H9 (cell line): ENCODE results near the gene SETD5. TPM values are rescaled to one million over a fixed set of nuclear protein-coding genes. Genes with fewer than 3 reads are reported as not detected.

Experiments
- DNase-seq: peaks from one replicate; pipeline ENCODE4 v3.0.0-alpha.2; 2017
- H2AFZ ChIP-seq: one replicate; pipeline ENCODE4 v1.6.1; 2013; ENCODE audit warnings: mild to moderate bottlenecking, low read length, control low read depth, moderate library complexity
- H2AK5ac ChIP-seq: 2 replicates; pipeline ENCODE4 v1.6.1; 2013; ENCODE audit warnings: low read length, control low read depth, mixed read lengths; ENCODE audit not compliant: insufficient read length
- H2BK120ac ChIP-seq: one replicate; pipeline ENCODE4 v1.6.1; 2013; ENCODE audit warnings: low read depth, mild to moderate bottlenecking, low read length, control low read depth, inconsistent platforms; ENCODE audit not compliant: poor library complexity, severe bottlenecking
- H2BK12ac ChIP-seq: 2 replicates; pipeline ENCODE4 v1.6.1; 2013; ENCODE audit warnings: low read length, control low read depth, mixed read lengths, low read depth; ENCODE audit not compliant: insufficient read length
- H2BK15ac ChIP-seq: 2 replicates; pipeline ENCODE4 v1.6.1; 2013; ENCODE audit warnings: low read depth, low read length, control low read depth
- H2BK20ac ChIP-seq: one replicate; pipeline ENCODE4 v1.6.1; 2013; ENCODE audit warnings: low read depth, mild to moderate bottlenecking, low read length, control low read depth, inconsistent platforms; ENCODE audit not compliant: poor library complexity, severe bottlenecking
- H2BK5ac ChIP-seq: 2 replicates; pipeline ENCODE4 v1.6.1; 2013; ENCODE audit warnings: low read length, control low read depth, mixed read lengths; ENCODE audit not compliant: insufficient read length
- H3K14ac ChIP-seq: 2 replicates; pipeline ENCODE4 v1.6.1; 2013; ENCODE audit warnings: low read length, control low read depth; ENCODE audit not compliant: insufficient read depth
- H3K18ac ChIP-seq: 2 replicates; pipeline ENCODE4 v1.6.1; 2013; ENCODE audit warnings: low read depth, mild to moderate bottlenecking, mixed read lengths, low read length, control low read depth; ENCODE audit not compliant: insufficient read length
- H3K23ac ChIP-seq: 2 replicates; pipeline ENCODE4 v1.6.1; 2013; ENCODE audit warnings: low read length, control low read depth, mixed read lengths, low read depth; ENCODE audit not compliant: insufficient read length
- H3K23me2 ChIP-seq: 2 replicates; pipeline ENCODE4 v1.6.1; 2013; ENCODE audit warnings: low read depth, mild to moderate bottlenecking, mixed read lengths, low read length, control low read depth; ENCODE audit not compliant: insufficient read length, poor library complexity, severe bottlenecking
- H3K27ac ChIP-seq: 2 replicates; pipeline ENCODE4 v1.5.1; 2013; ENCODE audit warnings: low read length, control low read depth, mixed read lengths, low read depth; ENCODE audit not compliant: insufficient read length
- H3K27me3 ChIP-seq: 2 replicates; pipeline ENCODE4 v1.6.1; 2013; ENCODE audit warnings: low read length, control low read depth, inconsistent platforms; ENCODE audit not compliant: insufficient read depth
- H3K4ac ChIP-seq: 2 replicates; pipeline ENCODE4 v1.6.1; 2013; ENCODE audit warnings: low read depth, mild to moderate bottlenecking, control low read depth, inconsistent platforms, low read length, moderate library complexity
- H3K4me1 ChIP-seq: 2 replicates; pipeline ENCODE4 v1.6.1; 2013; ENCODE audit warnings: low read length, control low read depth, inconsistent platforms; ENCODE audit not compliant: insufficient read depth
- H3K4me2 ChIP-seq: 2 replicates; pipeline ENCODE4 v1.6.1; 2013; ENCODE audit warnings: low read length, control low read depth, mixed read lengths; ENCODE audit not compliant: insufficient read length, insufficient read depth
- H3K56ac ChIP-seq: 2 replicates; pipeline ENCODE4 v1.6.1; 2013; ENCODE audit warnings: low read depth, mild to moderate bottlenecking, mixed read lengths, low read length, control low read depth; ENCODE audit not compliant: insufficient read length
- H3K79me1 ChIP-seq: 2 replicates; pipeline ENCODE4 v1.6.1; 2013; ENCODE audit warnings: low read depth, mild to moderate bottlenecking, moderate library complexity, low read length, control low read depth, inconsistent platforms; ENCODE audit not compliant: insufficient read depth, poor library complexity, severe bottlenecking
- H3K79me2 ChIP-seq: 2 replicates; pipeline ENCODE4 v1.6.1; 2013; ENCODE audit warnings: low read length, control low read depth, inconsistent platforms; ENCODE audit not compliant: insufficient read depth
- H3K9ac ChIP-seq: 2 replicates; pipeline ENCODE4 v1.6.1; 2013; ENCODE audit warnings: low read length, control low read depth, mixed read lengths; ENCODE audit not compliant: insufficient read length; ENCODE audit errors: extremely low read depth
- H3K9me3 ChIP-seq: one replicate; pipeline ENCODE4 v1.6.1; 2013; ENCODE audit warnings: low read depth, low read length, inconsistent platforms; ENCODE audit not compliant: control insufficient read depth
- H3T11ph ChIP-seq: one replicate; pipeline ENCODE4 v1.6.1; 2013; ENCODE audit warnings: mild to moderate bottlenecking, low read length, control low read depth, inconsistent platforms
- H4K20me1 ChIP-seq: one replicate; pipeline ENCODE4 v1.6.1; 2013; ENCODE audit not compliant: control insufficient read depth, insufficient read length, insufficient read depth
- H4K5ac ChIP-seq: 2 replicates; pipeline ENCODE4 v1.6.1; 2013; ENCODE audit warnings: low read depth, mild to moderate bottlenecking, mixed read lengths, low read length, control low read depth; ENCODE audit not compliant: insufficient read length
- H4K8ac ChIP-seq: replicated peaks from 2 replicates; pipeline ENCODE4 v1.6.1; 2013; ENCODE audit warnings: low read length, control low read depth, mixed read lengths, low read depth; ENCODE audit not compliant: insufficient read length
- H4K91ac ChIP-seq: 2 replicates; pipeline ENCODE4 v1.6.1; 2013; ENCODE audit warnings: low read depth, mild to moderate bottlenecking, moderate library complexity, mixed read lengths, low read length, control low read depth; ENCODE audit not compliant: insufficient read length
- H3K27ac Mint-ChIP-seq, 3 experiments: 2 replicates in 2 of 3; 3 replicates in 1 of 3; pipeline ENCODE4 v1.8.0; 2020 to 2021; ENCODE audit warnings: mixed read lengths in 3 of 3, mild to moderate bottlenecking in 1 of 3, moderate library complexity in 1 of 3
- H3K27me3 Mint-ChIP-seq: 2 replicates; pipeline ENCODE4 v1.8.0; 2021; ENCODE audit warnings: low read depth, mild to moderate bottlenecking, moderate library complexity, mixed read lengths
- H3K36me3 Mint-ChIP-seq, 3 experiments: 2 replicates in 2 of 3; 3 replicates in 1 of 3; pipeline ENCODE4 v1.8.0; 2020 to 2021; ENCODE audit warnings: low read depth in 3 of 3, mixed read lengths in 3 of 3; ENCODE audit not compliant: insufficient read depth in 1 of 3
- H3K4me1 Mint-ChIP-seq, 2 experiments: 2 replicates each; pipeline ENCODE4 v1.8.0; 2020; ENCODE audit warnings: mixed read lengths in 2 of 2
- H3K4me3 Mint-ChIP-seq, 2 experiments: 2 replicates in 1 of 2; 3 replicates in 1 of 2; pipeline ENCODE4 v1.8.0; 2020 to 2021; ENCODE audit warnings: mild to moderate bottlenecking in 2 of 2, mixed read lengths in 2 of 2, moderate library complexity in 1 of 2
- H3K9me3 Mint-ChIP-seq, 2 experiments: 2 replicates in 1 of 2; 3 replicates in 1 of 2; pipeline ENCODE4 v1.8.0; 2020; ENCODE audit warnings: mild to moderate bottlenecking in 2 of 2, mixed read lengths in 2 of 2, moderate library complexity in 1 of 2
- WGBS: extraction: QIAGEN DNeasy Blood & Tissue Kit; methylation state at CpG from one replicate; pipeline ENCODE4 v1.1.7; 2013; ENCODE audit warnings: missing lambda C conversion rate, low lambda C conversion rate, mixed read lengths; ENCODE audit not compliant: insufficient read length; ENCODE audit errors: extremely low coverage; 5-methylcytosine and 5-hydroxymethylcytosine counted together
- total RNA-seq: library from RNA; stranded (reverse); gene quantifications from 2 replicates; pipeline ENCODE4 v1.2.1, GENCODE V29; 2021
- TF ChIP-seq, protein P1 (sequence below): fragments of 200-600 bp; sonication (generic); conservative IDR thresholded peaks from 3 replicates; pipeline ENCODE4 v1.8.0; 2021; ENCODE audit warnings: antibody characterized with exemption, mild to moderate bottlenecking

The SETD5 gene
- total RNA-seq, 1 experiment from 2014 or later = 207 TPM

- peaks cover 2% of the 10 kb centered on the region for H4K20me1 ChIP-seq
- no peak overlapping the region for H4K8ac ChIP-seq
- no peak overlapping the region for H3K18ac ChIP-seq
- no peak overlapping the region for H2BK120ac ChIP-seq
- Mint-ChIP-seq H3K27ac (peak overlapping the region in 2 of 3 experiments; percentile 89 to 96; a peak in 4 of 7 replicates), H3K4me1 (peaks cover 64 to 70% of the 10 kb centered on the region in 2 experiments), H3K36me3 (peaks cover 12 to 19% (median 15%) of the 10 kb centered on the region in 3 experiments), H3K27me3 (no peaks in the 10 kb centered on the region), H3K4me3 (peak overlapping the region; percentile 46 to 77), H3K9me3 (no peaks in the 10 kb centered on the region; a peak in 1 of 5 replicates)
- peaks cover 4% of the 10 kb centered on the region for H3K4me1 ChIP-seq
- WGBS = no CpG with 5 or more reads among the region's 4 CpGs
- TF ChIP-seq, protein P1, sequence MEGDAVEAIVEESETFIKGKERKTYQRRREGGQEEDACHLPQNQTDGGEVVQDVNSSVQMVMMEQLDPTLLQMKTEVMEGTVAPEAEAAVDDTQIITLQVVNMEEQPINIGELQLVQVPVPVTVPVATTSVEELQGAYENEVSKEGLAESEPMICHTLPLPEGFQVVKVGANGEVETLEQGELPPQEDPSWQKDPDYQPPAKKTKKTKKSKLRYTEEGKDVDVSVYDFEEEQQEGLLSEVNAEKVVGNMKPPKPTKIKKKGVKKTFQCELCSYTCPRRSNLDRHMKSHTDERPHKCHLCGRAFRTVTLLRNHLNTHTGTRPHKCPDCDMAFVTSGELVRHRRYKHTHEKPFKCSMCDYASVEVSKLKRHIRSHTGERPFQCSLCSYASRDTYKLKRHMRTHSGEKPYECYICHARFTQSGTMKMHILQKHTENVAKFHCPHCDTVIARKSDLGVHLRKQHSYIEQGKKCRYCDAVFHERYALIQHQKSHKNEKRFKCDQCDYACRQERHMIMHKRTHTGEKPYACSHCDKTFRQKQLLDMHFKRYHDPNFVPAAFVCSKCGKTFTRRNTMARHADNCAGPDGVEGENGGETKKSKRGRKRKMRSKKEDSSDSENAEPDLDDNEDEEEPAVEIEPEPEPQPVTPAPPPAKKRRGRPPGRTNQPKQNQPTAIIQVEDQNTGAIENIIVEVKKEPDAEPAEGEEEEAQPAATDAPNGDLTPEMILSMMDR = no peak
- no peak overlapping the region for H2BK15ac ChIP-seq
- H2BK12ac ChIP-seq = no peak overlapping the region
- H3K79me1 ChIP-seq = no peaks in the 10 kb centered on the region
- H2BK5ac ChIP-seq = no peak overlapping the region
- no peak overlapping the region for H2BK20ac ChIP-seq
- no peak overlapping the region for H3K14ac ChIP-seq
- no peak overlapping the region for H3K4ac ChIP-seq
- peak overlapping the region; percentile 80 for H3K4me2 ChIP-seq
- H3K9me3 ChIP-seq = no peaks in the 10 kb centered on the region
- no peak overlapping the region for H2AK5ac ChIP-seq
- H3K9ac ChIP-seq = peak overlapping the region; percentile 43
- H4K91ac ChIP-seq = no peak overlapping the region
- peaks cover 74% of the 10 kb centered on the region for H3K79me2 ChIP-seq
- no peak for DNase-seq
- H4K5ac ChIP-seq = no peak overlapping the region
- H3K23me2 ChIP-seq = peaks cover 12% of the 10 kb centered on the region
- H3K56ac ChIP-seq = no peak overlapping the region
- no peak overlapping the region for H3K23ac ChIP-seq
- H2AFZ ChIP-seq = no peak overlapping the region
- no peaks in the 10 kb centered on the region for H3K27me3 ChIP-seq
- H3T11ph ChIP-seq = no peak overlapping the region
- peak overlapping the region; percentile 79 for H3K27ac ChIP-seq
Observed at GRCh38 chr3:9401986-9402385, 4.6 kb downstream of the SETD5 start.
